ENCODE data around the gene SIX3.

DNA sequence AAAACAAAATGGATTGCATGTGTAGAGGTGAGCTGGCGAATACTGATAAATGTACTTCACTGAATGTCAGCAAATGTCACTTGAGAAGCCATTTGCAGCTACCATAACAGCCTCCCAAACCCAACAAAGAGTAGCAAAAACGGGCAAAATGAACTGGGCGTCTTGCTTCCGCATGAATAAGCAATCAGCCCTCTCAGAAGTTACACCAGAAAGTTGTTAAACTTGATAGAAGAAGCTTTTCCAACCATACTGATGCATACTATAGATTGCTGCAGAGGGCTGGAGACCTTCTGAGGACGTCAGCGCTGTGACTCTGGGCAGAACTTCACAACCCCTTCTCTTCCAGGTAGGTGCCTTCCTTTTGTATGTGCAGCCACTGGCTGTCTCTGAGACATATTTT is 18.7 kb upstream of the SIX3 start:
- TF ChIP-seq CTCF (conservative IDR thresholded peaks at IDR 0.05) (no peak), EZH2 (IDR thresholded peaks at IDR 0.05; ENCODE audit: low read depth) (no peak)

Measured in PC-9 (cell line).